ENCODE data around the gene YJEFN3. TPM values are rescaled to one million over a fixed set of nuclear protein-coding genes. Genes with fewer than 3 reads are reported as not detected.

The YJEFN3 gene
- total RNA-seq, 1 donor from 2014 or later: 6.6 TPM

DNA sequence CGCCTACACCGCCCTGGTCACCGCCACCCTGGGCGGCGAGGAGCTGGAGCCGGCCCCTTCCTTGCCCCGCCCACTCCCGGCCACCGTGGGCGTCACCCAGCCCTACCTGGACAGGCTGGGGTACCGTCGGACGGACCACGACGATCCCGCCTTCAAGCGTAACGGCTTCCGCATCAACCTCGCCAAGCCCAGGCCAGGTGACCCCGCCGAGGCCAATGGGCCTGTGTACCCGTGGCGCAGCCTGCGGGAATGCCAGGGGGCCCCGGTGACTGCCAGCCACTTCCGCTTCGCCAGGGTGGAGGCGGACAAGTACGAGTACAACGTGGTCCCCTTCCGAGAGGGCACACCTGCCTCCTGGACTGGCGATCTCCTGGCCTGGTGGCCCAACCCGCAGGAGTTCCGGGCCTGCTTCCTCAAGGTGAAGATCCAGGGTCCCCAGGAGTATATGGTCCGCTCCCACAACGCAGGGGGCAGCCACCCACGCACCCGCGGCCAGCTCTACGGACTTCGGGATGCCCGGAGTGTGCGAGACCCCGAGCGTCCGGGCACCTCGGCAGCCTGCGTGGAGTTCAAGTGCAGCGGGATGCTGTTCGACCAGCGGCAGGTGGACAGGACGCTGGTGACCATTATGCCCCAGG, 16.4 kb downstream of the YJEFN3 start:
- Histone ChIP-seq H3K4me1 (peaks cover 11% of the 10 kb centered on the region), H3K36me3 (no peaks in the 10 kb centered on the region), H3K27ac (no peak overlapping the region), H3K9me3 (no peaks in the 10 kb centered on the region), H3K4me3 (no peak overlapping the region), H3K27me3 (ENCODE audit: low read depth) (peaks cover 65% of the 10 kb centered on the region)
- no peak for ATAC-seq
- no peak for TF ChIP-seq CTCF (IDR thresholded peaks at IDR 0.05)
- intact Hi-C loops (cut with DNase I): no loop called here
- no peak for DNase-seq

DNA sequence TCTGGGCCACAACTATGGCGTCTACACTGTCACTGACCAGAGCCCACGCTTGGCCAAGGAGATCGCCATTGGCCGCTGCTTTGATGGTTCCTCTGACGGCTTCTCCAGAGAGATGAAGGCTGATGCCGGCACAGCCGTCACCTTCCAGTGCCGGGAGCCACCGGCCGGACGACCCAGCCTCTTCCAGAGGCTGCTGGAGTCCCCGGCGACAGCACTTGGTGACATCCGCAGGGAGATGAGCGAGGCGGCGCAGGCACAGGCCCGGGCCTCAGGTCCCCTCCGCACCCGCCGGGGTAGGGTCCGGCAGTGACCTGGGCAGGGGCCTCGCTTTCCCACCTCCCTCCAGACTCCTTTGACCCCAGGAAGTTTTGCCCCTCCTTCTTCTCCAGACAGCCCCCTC, 17.0 kb downstream of the YJEFN3 start:
- Histone ChIP-seq H3K4me1 (peaks cover 8% of the 10 kb centered on the region), H3K9me3 (no peaks in the 10 kb centered on the region), H3K36me3 (no peaks in the 10 kb centered on the region), H3K27me3 (ENCODE audit: low read depth) (peaks cover 65% of the 10 kb centered on the region), H3K4me3 (no peak overlapping the region), H3K27ac (no peak overlapping the region)
- ATAC-seq (no peak), DNase-seq (no peak)
- TF ChIP-seq CTCF (IDR thresholded peaks at IDR 0.05): no peak
- intact Hi-C loops (cut with DNase I): no loop called here

- Histone ChIP-seq H3K4me3 (no peak overlapping the region), H3K27me3 (ENCODE audit: low read depth) (peaks cover 55% of the 10 kb centered on the region), H3K9me3 (no peaks in the 10 kb centered on the region), H3K27ac (no peak overlapping the region), H3K4me1 (no peaks in the 10 kb centered on the region), H3K36me3 (no peaks in the 10 kb centered on the region)
- intact Hi-C loops (cut with DNase I): no loop called here
- TF ChIP-seq CTCF (IDR thresholded peaks at IDR 0.05): no peak
- ATAC-seq (no peak), DNase-seq (no peak)
Observed at GRCh38 chr19:19546751-19547162, 18.0 kb downstream of the YJEFN3 start.

DNA sequence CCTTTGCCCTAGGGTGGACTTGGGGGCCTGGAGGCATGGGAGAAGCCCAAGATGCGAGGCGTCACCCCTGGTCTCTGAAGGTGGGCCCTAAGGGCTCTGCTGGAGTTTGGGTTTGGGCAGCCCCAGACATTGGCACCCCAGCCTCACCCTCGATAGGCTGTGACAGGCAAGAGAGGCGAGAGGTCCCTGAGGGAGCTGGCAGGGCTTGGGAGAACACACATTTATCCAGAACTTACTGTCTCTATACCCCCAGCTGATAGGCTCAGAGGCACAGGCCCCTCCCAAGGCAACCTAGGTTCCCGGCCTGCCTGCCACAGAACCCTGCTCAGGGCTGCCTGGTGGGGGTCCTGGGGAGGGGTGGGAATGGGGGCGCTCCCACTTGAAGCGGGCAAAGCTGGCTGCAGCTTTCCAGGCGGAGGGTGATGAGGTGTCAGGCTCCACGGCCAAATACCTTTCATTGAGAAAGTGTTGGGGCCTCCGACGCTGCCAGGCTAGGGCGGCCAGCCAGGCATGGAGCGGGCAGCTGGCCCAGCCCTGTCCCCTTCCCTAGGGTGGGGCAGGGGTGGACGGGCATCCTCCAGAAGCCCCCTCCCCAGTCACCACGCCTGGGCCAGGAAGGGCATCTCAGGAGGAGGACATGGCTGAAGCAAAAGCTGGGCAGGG, 19.1 kb downstream of the YJEFN3 start:
- H3K4me1 ChIP-seq: no peaks in the 10 kb centered on the region
- no peak overlapping the region for H3K27ac ChIP-seq
- no peaks in the 10 kb centered on the region for H3K9me3 ChIP-seq
- no peak for TF ChIP-seq CTCF (IDR thresholded peaks at IDR 0.05)
- no peaks in the 10 kb centered on the region for H3K36me3 ChIP-seq
- intact Hi-C loops (cut with DNase I): no loop called here
- no peak for DNase-seq
- ATAC-seq: no peak
- H3K4me3 ChIP-seq: no peak overlapping the region
- H3K27me3 ChIP-seq (ENCODE audit: low read depth): peaks cover 44% of the 10 kb centered on the region

- no peak for DNase-seq
- TF ChIP-seq CTCF (IDR thresholded peaks at IDR 0.05): no peak
Observed at GRCh38 chr19:19548915-19549759, 20.4 kb downstream of the YJEFN3 start.

More at GRCh38 chr19:19548915-19549759, 20.4 kb downstream of the YJEFN3 start:
- Histone ChIP-seq H3K27ac (no peak overlapping the region), H3K9me3 (no peaks in the 10 kb centered on the region), H3K4me3 (no peak overlapping the region), H3K27me3 (ENCODE audit: low read depth) (peaks cover 32% of the 10 kb centered on the region), H3K36me3 (no peaks in the 10 kb centered on the region), H3K4me1 (no peaks in the 10 kb centered on the region)
- intact Hi-C loops (cut with DNase I): no loop called here
- no peak for ATAC-seq
